Bone marrow (tissue), 2 donors: ENCODE measurements around the gene TCF12.

Source experiments
- DNase-seq, 2 donors: peaks; one replicate each; lab custom pipeline; 2025; lab: John Stamatoyannopoulos, UW

TCF12 gene

DNA sequence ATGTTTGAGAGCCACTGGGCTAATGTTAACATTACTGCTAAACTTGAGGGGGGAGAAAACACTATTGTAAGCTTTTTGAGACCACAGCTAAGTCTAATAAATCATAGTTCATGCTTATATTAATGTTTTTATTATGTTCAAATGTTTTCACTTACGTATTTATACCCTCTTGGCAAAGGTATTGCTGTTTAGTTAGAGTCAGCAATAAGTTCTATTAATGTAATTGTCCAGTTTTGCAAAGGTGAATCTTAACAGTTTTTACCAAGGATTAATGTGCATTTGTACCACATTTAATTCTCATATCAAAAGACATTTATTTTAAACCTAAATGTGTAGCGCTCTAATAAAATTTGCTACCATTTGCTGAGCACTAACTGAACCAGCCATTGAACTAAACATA, 251.2 kb downstream of the TCF12 start:
- DNase-seq = no peak

DNA sequence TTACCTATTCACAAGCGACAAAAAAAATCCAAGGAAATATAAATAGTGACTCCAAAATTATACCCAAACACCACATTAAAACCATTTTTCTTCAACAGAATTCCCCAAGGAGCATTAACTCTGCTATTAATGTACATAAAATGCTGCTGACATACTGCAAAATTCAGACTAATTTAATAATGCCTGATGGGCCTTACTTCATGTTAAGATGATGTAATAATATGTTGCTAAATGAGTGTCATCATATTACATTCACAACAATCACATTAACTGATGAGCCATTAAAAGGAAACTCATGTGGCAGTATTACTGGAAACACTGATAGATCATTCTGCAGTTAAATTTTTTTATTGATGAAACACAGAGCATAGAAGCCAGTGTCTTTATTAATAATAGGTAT, 253.0 kb downstream of the TCF12 start:
- DNase-seq = no peak

DNA sequence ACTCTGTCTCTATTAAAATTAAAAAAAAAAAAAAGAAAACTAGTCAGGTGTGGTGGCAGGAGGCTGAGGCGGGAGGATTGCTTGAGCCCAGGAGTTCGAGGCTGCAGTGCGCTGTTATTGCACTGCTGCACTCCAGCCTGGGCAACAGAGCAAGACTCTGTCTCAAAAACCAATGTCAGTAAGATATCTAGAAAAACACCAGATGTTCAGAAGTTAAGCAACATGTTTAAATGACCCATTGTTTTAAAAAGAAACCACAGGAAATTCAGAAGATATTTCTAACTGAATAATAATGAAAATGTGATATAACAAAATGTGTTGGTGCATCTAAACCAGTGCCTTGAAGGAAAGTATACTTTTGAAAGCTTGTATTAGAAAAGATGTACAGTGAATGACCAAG, 254.5 kb downstream of the TCF12 start:
- no peak for DNase-seq

DNA sequence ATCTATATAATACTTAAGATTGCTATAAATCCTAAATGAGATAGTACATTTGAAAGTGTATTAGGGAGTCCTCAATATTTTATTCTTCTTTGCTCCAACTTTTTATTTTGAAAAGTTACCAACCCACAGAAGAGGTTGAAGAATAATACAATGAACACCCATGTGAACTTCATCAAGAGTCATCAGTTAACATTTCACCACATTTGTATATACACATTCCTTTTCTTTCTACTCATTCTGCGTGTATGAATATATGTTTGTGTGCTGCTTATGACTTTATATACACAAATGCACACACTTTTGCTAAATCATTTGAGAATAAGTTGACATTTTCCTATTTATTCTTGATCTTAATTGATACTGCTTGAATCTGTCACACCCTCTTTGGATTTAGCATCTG, 264.6 kb downstream of the TCF12 start:
- no peak for DNase-seq

DNA sequence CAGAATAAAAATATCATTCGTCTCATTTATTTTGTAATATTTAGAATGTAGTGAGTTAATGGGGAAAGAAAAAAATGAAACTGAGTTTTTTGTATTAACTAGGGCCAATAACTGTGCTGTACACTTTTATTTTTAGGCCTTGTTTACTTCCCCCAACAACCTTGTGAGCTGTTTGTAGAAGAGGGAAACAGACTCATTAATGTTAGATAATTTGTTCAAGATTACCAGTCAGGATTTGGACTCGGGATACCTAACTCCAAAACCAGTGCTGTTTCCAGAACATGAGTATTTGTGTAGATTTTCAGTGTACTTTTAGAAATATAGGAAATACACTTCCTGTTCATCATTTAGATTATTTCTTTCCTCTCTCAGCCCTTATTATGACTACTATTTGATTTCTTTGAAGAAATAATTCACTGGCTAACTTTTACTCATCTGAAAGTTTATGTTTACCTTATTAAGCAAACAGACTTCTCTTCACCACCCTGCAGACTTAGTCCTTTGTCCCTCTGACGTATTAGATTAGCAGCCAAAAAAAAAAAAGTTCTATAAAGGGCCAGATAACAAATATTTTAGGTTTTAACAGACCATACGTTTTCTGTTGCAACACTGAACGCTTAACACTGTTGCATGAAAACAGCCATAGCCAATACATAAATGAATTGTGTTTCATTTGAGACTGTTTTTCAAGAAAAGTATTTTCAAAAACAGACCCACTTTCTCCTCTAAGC, 265.3 kb downstream of the TCF12 start:
- DNase-seq = no peak

DNA sequence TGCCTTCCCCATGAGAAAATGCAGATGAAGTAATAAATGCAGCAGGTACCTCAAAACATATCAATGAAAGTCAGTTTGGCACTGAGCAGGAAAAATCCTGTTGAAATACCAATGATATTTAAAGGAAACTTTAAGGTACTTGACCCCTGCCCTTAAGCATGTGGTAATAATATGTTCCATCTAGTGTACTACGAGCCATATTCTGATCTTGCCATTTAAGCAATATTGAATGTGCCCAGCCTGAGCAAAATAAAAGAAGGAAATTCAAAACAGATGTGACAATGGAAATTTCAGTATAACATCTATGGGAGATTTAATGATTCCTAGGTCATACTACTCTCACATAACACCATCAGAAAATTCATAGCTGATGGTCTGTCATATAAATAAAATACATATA, 266.1 kb downstream of the TCF12 start:
- DNase-seq = no peak

DNA sequence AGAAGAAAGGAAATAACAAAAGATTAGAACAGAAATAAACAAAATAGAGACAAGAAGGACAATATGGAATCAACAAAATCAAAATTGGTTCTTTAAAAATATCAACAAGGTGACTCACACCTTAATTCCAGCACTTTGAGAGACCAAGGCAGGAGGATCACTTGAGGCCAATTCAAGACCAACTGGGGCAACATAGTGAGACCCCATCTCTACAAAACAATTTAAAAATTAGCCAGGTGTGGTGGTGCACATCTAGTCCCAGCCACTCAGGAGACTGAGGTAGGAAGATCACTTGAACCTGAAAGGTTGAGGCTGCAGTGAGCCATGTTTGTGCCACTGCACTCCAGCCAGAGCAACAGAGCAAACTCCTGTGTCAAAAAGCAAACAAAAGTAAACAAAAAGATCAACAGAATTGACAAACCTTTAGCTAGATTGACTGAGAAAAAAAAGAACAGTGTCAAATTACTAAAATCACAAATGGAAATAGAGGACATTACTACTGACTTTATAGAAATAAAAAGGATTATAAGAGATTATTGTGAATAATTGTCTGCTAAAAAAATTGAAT, 267.1 kb downstream of the TCF12 start:
- no peak for DNase-seq

DNA sequence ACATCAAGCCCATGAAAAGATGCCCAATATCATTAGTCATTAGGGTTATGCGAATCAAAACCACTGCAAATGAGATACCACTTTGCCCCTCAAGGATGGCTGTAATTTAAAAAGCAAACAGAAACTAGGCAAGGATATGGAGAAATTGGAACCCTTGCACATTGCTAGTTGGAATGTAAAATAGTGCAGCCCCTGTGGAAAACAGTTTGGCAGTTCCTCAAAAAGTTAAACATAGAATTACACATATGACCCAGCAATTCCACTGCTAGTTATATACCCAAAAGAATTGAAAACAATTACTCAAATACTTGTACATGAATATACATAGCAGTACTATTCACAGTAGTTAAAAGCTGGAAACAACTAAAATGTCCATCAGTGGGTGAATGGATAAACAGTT, 271.0 kb downstream of the TCF12 start:
- no peak for DNase-seq

DNA sequence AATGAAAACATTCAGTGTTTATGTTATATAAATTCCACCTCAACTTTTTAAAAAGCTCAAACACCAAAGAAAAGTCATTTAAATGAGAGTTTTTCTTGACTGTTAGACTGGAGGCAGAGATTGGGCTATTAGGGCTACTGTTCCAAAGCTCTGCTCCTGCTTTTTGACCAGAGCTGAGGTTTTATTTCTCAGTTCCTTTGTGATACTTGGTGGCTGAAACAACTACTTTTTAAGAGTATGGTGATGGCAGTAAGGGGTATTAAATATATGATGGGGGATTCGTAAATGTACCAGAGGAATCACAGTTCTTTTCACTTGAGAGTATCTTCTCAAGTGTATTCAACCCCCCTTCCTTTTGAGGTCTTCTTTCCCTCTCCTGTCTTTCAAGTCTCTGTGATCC, 271.8 kb downstream of the TCF12 start:
- no peak for DNase-seq

DNA sequence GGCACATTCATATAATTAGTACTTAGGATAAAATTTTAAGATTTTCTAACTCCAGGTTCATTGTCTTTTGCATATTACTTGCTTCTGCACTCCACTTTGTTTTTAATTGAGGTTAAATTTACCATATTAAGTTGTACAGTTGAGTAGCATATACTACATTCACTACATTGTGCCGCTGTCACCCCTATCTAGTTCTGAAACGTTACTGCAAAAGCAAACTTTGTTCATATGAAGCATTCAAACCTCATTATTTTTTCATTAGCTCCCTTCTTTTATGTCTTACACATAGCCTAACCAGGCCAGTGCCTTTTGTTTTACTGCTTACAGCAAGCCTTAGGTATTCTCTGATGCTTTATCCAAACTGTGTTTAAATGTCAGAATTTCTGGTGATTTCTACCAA, 274.7 kb downstream of the TCF12 start:
- DNase-seq = no peak

DNA sequence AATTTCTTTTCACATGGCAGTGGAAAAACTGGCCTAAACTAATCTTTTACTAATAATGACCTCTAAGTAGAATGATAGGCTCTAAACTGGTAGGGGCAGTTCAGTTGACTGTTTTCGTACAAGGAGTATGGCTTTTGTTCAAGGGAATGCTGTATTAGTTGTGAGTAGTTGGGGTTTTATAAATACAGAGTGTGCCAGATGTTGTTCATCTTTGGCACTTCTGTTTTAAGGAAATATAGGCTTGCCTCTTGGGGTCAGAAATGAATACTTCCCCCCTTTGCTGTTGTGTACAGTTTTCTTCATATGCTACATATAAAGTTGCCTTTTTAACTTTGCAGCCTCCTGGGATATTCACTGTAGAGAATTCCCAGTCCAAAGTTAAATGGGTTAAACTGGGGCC, 276.9 kb downstream of the TCF12 start:
- no peak for DNase-seq

DNA sequence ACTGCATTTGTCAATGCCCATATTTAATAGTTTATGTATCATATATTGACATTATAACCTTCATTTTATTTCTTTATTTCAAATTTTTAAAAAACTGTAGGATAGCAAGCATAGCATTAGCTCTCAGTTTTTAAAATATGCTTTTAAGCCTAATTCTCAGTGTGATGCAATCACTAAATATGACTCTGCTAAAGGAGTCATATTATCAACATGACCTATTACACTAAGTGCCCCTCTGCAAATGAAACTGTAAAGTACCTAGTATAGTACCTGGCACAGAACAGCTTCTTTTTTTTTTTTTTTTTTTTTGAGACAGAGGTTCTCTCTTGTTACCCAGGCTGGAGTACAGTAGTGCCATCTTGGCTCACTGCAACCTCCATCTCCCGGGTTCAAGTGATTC, 278.4 kb downstream of the TCF12 start:
- no peak for DNase-seq

DNA sequence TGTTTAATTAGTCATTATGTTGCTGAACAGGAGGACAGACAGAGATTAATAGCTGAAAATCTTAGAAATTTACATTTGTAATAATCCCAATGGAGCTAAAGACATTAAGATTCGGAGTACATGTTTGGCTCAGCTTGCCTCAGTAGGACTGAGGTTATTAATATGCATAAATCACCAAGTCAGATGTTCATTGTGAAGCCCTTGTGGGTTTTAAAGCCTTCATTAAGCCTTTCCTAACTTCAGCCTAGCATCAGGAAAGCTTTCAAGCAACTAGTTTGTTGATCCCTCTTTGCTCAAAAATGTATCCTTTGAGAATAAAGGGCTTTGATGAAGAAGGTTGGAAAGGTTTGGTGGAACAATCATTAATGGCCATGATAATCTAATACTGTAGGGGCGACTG, 279.7 kb downstream of the TCF12 start:
- DNase-seq = no peak

DNA sequence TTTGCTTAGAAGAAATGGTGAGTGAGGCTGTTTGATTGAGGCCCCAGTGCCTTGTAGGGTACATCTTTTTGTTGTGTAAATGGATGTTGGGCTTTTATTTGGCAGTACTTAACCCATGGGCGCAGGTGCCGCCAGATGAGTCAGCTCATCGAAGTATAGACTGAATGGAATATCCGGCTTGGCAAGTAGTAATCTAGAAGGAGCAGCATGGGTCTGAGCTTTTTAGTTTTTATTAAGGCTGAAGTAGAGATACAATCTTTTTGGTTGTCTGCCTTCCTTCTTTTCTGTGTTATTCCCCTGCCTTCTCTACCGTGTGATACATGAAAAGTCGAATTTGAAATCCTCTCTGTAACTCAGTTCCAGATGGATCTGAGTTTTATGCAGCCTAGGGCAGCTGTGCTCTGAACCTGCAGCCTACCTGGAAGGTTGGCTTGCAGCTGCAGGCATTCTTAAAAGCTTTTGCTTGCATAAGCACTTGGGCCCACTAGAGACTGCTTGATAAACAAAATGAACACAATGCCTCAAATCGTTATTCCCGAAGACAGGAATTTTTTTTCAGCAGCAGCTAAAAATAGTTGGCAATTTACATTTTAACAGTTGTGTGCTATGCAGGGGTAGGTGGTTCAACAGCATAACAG, 280.3 kb downstream of the TCF12 start:
- DNase-seq = no peak

DNA sequence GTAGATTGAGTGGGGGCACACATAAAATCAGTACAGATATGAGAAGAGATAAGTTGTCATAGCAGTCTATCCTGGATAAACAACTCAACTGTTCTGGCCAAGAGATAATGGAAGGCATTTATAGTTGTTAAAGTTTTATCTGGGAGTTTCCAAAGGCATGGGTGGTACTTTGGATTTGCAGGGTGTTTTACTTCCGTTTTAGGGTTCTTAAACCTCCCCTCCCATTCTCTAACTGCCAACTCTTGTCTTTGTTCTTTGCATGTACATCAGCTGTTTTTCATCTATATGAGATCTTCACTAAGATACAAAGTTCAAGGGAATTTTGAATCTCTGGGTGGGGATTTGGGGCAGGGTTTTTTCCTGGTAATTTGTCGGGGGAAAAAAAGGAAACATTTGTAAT, 283.1 kb downstream of the TCF12 start:
- no peak for DNase-seq

DNA sequence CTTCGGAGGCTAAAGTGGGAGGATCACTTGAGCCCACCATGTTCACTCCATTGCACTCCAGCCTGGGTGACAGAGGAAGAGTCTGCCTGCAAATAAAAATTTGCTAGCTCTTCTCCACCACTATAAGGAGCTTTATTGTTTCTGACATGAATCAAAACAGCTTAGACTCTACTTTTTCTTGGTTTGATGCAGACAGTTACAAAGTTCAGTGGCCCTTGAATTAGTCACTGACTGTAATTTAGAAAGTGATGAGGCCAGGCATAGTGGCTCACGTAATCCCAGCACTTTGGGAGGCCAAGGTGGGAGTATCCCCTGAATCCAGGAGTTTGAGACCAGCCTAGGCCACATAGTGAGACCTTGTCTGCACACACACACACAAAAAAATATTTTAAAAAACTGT, 285.5 kb downstream of the TCF12 start:
- no peak for DNase-seq

DNA sequence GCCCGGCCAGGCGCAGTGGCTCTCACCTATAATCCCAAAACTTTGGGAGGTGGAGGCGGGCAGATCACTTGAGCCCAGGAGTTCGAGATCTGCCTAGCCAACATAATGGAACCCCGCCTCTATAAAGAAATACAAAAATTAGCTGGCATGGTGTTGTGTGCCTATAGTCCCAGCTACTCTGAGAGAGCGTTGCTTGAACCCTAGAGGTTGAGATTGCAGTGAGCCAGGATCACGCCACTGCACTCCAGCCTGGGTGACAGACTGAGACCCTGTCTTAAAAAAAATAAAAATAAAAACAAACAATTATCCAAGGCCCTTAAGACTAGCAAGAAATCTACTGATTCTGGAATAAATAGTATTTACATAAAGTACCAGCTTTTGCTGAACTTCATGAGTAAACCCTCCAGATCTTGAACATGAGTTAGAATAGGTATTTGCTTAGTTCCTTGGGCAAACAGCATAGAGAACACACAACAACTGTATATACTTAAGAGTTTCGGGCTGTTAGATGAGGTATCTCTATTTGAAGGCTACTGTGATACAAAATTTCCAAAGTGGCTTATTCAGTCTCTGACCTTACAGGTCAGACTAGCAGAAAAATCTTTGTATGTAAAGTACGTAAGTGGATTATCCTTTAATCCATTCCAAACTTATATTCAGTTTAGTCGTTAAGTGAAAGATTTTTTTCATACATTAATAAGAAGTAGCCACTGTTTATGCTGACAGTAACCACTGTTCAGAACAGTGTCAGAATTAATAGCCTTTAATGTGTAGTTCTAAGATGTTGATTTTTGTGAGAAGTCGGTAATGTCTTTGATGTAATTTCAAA, 286.8 kb downstream of the TCF12 start:
- DNase-seq = no peak

DNA sequence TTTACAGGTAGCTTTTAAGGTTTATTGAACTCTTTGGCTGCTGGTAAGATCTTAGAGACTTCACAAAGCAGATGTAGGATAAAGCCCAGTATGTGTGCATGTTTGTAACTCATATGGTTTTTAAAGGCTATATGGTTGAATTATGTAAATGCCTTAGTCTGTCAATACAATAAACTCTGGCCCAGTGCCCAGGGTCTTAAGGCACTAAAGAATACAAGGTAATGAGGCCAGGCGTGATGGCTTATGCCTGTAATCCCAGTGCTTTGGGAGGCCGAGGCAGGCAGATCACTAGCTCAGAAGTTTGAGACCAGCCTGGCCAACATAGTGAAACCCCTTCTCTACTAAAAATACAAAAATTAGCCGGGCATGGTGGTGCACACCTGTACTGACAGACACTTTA, 287.6 kb downstream of the TCF12 start:
- no peak for DNase-seq

DNA sequence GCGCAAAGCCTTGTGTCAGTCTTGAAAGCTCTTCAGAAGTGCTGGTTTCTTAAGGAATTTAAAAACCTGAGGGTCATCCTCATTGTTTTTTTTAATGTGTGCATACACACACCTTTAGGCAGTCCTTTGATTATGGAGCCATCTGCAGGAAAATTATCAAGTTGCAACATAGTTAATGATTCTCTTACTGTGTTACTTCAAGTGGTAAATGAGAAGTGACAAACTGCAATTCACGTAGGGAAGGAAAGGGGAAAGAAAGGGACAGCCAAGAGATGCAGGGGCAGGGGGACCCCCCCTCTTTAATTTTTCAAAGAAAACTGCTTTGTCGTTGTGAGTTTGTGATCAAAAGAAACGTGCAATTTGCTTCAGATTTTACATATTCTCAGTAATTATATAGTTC, 295.4 kb downstream of the TCF12 start:
- DNase-seq = peak in 1 of 2 donors; percentile 47

DNA sequence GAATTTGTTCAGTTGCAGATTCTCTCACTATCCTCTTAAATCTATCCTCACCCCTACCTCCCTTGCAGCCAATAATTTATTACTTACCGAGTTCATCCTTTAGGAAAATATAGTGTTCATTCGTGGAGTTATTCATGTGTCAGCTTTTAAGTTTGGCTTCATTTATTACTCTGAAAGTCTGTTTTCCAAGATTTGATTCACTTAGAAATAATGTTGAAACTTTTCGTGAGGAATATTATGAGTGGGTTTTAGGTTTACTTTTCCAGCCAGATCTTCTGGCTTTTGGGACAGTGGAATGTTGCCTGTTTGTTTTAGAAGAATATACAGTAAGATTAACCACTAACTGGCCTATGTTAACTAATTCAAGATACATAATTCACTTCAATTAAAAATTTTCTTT, 296.9 kb downstream of the TCF12 start:
- no peak for DNase-seq

DNA sequence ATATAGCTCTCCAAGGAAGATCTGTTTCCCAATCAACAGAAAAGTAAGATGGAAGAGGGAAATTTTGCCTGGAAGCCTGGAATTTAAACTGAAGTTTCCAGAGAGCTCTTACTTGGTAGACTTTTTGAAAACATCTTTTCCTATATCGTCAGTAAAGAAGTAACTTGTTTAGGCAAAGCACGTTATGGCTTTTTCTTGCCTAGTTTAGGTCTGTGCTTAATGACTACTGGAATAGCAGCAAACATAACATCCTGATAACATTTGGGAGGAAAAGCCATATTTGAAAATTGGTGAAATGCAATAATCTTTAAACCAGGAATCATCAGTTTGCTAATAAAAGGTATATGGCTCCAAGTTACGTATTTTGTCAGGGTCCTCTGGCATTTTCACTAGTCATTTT, 297.4 kb downstream of the TCF12 start:
- DNase-seq = no peak

DNA sequence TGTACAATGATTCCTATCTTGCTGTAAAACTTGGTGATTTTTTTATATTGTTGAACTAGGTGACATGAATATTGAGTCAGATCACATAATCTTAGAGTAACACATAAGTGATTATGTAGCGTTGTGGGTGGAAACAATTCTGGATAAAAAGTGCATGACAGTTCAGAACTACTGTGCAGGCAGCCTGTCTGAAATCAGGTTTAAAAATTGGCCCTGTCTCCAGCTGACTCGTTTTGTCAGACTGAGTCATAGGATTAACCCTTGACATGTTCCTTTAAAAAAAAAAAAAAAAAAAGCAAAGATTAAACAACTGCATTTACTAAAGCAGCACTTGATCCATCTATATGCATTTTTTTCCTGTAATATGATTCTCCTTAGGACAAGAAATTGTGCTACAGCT, 297.8 kb downstream of the TCF12 start:
- peak in 1 of 2 donors; percentile 27 for DNase-seq
